CD14-positive monocyte (primary cell): ENCODE measurements around the gene PSMD1. TPM values are rescaled to one million over a fixed set of nuclear protein-coding genes. Genes with fewer than 3 reads are reported as not detected.

Experiments used
- DNase-seq, 3 donors: peaks; one replicate each; pipeline ENCODE4 v3.0.0-alpha.2; 2011 to 2022
- H2AFZ ChIP-seq: 2 replicates; pipeline ENCODE4 v1.6.0; 2012; ENCODE audit warnings: mild to moderate bottlenecking, low read depth, low read length, inconsistent platforms; ENCODE audit not compliant: insufficient read depth, poor library complexity, severe bottlenecking
- H3K27ac ChIP-seq, 2 donors: 1 replicate in 1 of 2; 2 replicates in 1 of 2; pipeline ENCODE4 v1.5.1; 2012 to 2013; ENCODE audit warnings: low read length in 2 of 2, control low read depth in 1 of 2, inconsistent platforms in 1 of 2, low read depth in 1 of 2, mild to moderate bottlenecking in 1 of 2
- H3K27me3 ChIP-seq, 2 donors: one replicate each; pipeline versions ENCODE4 v1.6.0 to v1.6.1; 2011 to 2013; ENCODE audit warnings: low read length in 2 of 2; ENCODE audit not compliant: control insufficient read depth in 2 of 2, insufficient read depth in 2 of 2
- H3K36me3 ChIP-seq, 2 donors: replicated peaks in 1 of 2; 1 replicate in 1 of 2; 2 replicates in 1 of 2; pipeline versions ENCODE4 v1.5.1 to v1.6.1; 2012 to 2013; ENCODE audit warnings: low read length in 2 of 2, control low read depth in 1 of 2, inconsistent platforms in 1 of 2, mild to moderate bottlenecking in 1 of 2; ENCODE audit not compliant: insufficient read depth in 2 of 2, control insufficient read depth in 1 of 2
- H3K4me1 ChIP-seq, 2 donors: 1 replicate in 1 of 2; 2 replicates in 1 of 2; pipeline versions ENCODE4 v1.5.1 to v1.6.1; 2012 to 2013; ENCODE audit warnings: low read length in 2 of 2, control low read depth in 1 of 2, inconsistent platforms in 1 of 2, mild to moderate bottlenecking in 1 of 2, moderate library complexity in 1 of 2; ENCODE audit not compliant: insufficient read depth in 2 of 2, control insufficient read depth in 1 of 2
- H3K4me2 ChIP-seq: replicated peaks from 2 replicates; pipeline ENCODE3; 2012; ENCODE audit warnings: low read length, moderate library complexity, mild to moderate bottlenecking; ENCODE audit not compliant: poor library complexity, severe bottlenecking; ENCODE audit errors: extremely low read depth
- H3K4me3 ChIP-seq, 3 experiments: fragments of 200-600 bp in 1 of 3; sonication (generic) in 1 of 3; replicated peaks in 1 of 3; 1 replicate in 2 of 3; 2 replicates in 1 of 3; pipeline ENCODE4 v1.5.1; 2011 to 2013; ENCODE audit warnings: low read length in 3 of 3, mild to moderate bottlenecking in 3 of 3, control low read depth in 2 of 3, low read depth in 2 of 3, inconsistent platforms in 1 of 3, moderate library complexity in 1 of 3
- H3K79me2 ChIP-seq: 2 replicates; pipeline ENCODE4 v1.6.0; 2012; ENCODE audit warnings: mild to moderate bottlenecking, control low read depth, inconsistent platforms, low read length, moderate library complexity; ENCODE audit not compliant: insufficient read depth
- H3K9ac ChIP-seq: 2 replicates; pipeline ENCODE4 v1.6.0; 2017; ENCODE audit warnings: low read length, mild to moderate bottlenecking; ENCODE audit not compliant: insufficient read depth, poor library complexity, severe bottlenecking
- H3K9me3 ChIP-seq, 2 donors: replicated peaks in 1 of 2; 1 replicate in 1 of 2; 2 replicates in 1 of 2; pipeline versions ENCODE4 v1.5.1 to v1.6.1; 2012 to 2013; ENCODE audit warnings: low read length in 2 of 2, control low read depth in 1 of 2; ENCODE audit not compliant: control insufficient read depth in 1 of 2, insufficient read depth in 1 of 2
- H4K20me1 ChIP-seq: 2 replicates; pipeline ENCODE4 v1.6.0; 2012; ENCODE audit warnings: mild to moderate bottlenecking, low read length, control low read depth, moderate library complexity; ENCODE audit not compliant: insufficient read depth
- H3K27ac Mint-ChIP-seq, 7 donors: one replicate each; pipeline ENCODE4 v1.8.0; 2020; ENCODE audit warnings: mild to moderate bottlenecking in 7 of 7, mixed read lengths in 7 of 7, moderate library complexity in 6 of 7, inconsistent platforms in 2 of 7
- H3K27me3 Mint-ChIP-seq, 3 donors: one replicate each; pipeline ENCODE4 v1.8.0; 2021 to 2022; ENCODE audit warnings: low read depth in 3 of 3, mild to moderate bottlenecking in 3 of 3, mixed read lengths in 3 of 3, moderate library complexity in 3 of 3, inconsistent platforms in 1 of 3
- H3K36me3 Mint-ChIP-seq, 2 donors: one replicate each; pipeline ENCODE4 v1.8.0; 2020; ENCODE audit warnings: mixed read lengths in 2 of 2, inconsistent platforms in 1 of 2, mild to moderate bottlenecking in 1 of 2
- H3K4me1 Mint-ChIP-seq: one replicate; pipeline ENCODE4 v1.8.0; 2020; ENCODE audit warnings: mild to moderate bottlenecking, mixed read lengths
- H3K4me3 Mint-ChIP-seq, 2 donors: one replicate each; pipeline ENCODE4 v1.8.0; 2020; ENCODE audit warnings: mild to moderate bottlenecking in 2 of 2, mixed read lengths in 2 of 2, moderate library complexity in 1 of 2
- H3K9me3 Mint-ChIP-seq, 7 donors: one replicate each; pipeline ENCODE4 v1.8.0; 2020 to 2022; ENCODE audit warnings: mixed read lengths in 7 of 7, mild to moderate bottlenecking in 6 of 7, moderate library complexity in 6 of 7, inconsistent platforms in 2 of 7
- CTCF ChIP-seq: fragments of 200-600 bp; IDR thresholded peaks from one replicate; pipeline ENCODE4 v1.8.0; 2022; ENCODE audit warnings: antibody characterized with exemption, mild to moderate bottlenecking
- WGBS: methylation state at CpG from one replicate; pipeline ENCODE4 v1.1.5; 2013; ENCODE audit warnings: missing lambda C conversion rate; ENCODE audit not compliant: insufficient coverage; 5-methylcytosine and 5-hydroxymethylcytosine counted together
- intact Hi-C, 2 donors: fragments of 100-400 bp; cut with micrococcal nuclease; formaldehyde crosslinking; loops; one replicate each; pipeline versions ENCODE4 v1.15.0 to v1.15.1; 2023
- polyA plus RNA-seq, 3 donors: library from polyadenylated mRNA; depleted of rRNA in 1 of 3; unstranded in 2 of 3; stranded (reverse) in 1 of 3; fragments of 300-500 nt in 2 of 3; fragments of >200 nt in 1 of 3; fragmentation: Illumina TruSeq in 2 of 3; gene quantifications; 1 replicate in 2 of 3; 2 replicates in 1 of 3; pipeline ENCODE4 v1.2.3, GENCODE V29; 2012 to 2021

Gene PSMD1
- polyA plus RNA-seq, 3 donors = 23.5 to 53.9 (median 37.7) TPM

GRCh38 chr2:231008131-231008530 lies 48.5 kb upstream of the PSMD1 start:
- TF ChIP-seq CTCF = no peak
- Histone ChIP-seq H3K4me3 (no peak overlapping the region), H3K4me2 (no peak overlapping the region), H3K27ac (no peak overlapping the region), H3K9ac (no peak overlapping the region), H4K20me1 (no peaks in the 10 kb centered on the region), H3K9me3 (no peaks in the 10 kb centered on the region), H2AFZ (no peak overlapping the region), H3K27me3 (no peaks in the 10 kb centered on the region), H3K79me2 (no peaks in the 10 kb centered on the region), H3K36me3 (no peaks in the 10 kb centered on the region), H3K4me1 (no peaks in the 10 kb centered on the region)
- Mint-ChIP-seq H3K4me3 (no peak overlapping the region), H3K27ac (peak overlapping the region in 1 of 7 donors; percentile 33), H3K4me1 (no peaks in the 10 kb centered on the region), H3K9me3 (peaks cover 0 to 9% (median 5%) of the 10 kb centered on the region in 7 donors), H3K27me3 (peaks cover 7 to 13% (median 9%) of the 10 kb centered on the region in 3 donors), H3K36me3 (no peaks in the 10 kb centered on the region)
- 100% methylated on average over 2 of the region's 6 CpGs for WGBS
- no peak for DNase-seq
- intact Hi-C loops = no loop called here

- intact Hi-C loops = no loop called here
- H3K27ac Mint-ChIP-seq = no peak overlapping the region
- 81% methylated on average over 5 of the region's 14 CpGs for WGBS
- Histone ChIP-seq H3K4me3 (no peak overlapping the region), H4K20me1 (no peaks in the 10 kb centered on the region), H3K9me3 (no peaks in the 10 kb centered on the region), H3K4me1 (no peaks in the 10 kb centered on the region), H3K4me2 (no peak overlapping the region), H3K27ac (no peak overlapping the region), H3K36me3 (no peaks in the 10 kb centered on the region), H3K79me2 (no peaks in the 10 kb centered on the region), H3K27me3 (no peaks in the 10 kb centered on the region), H2AFZ (no peak overlapping the region), H3K9ac (no peak overlapping the region)
- H3K36me3 Mint-ChIP-seq = no peaks in the 10 kb centered on the region
- H3K27me3 Mint-ChIP-seq = peaks cover 5 to 15% (median 12%) of the 10 kb centered on the region in 3 donors
- DNase-seq = no peak
- no peaks in the 10 kb centered on the region for H3K4me1 Mint-ChIP-seq
- H3K4me3 Mint-ChIP-seq = no peak overlapping the region
- TF ChIP-seq CTCF = no peak
- peaks cover 0 to 9% (median 5%) of the 10 kb centered on the region in 7 donors for H3K9me3 Mint-ChIP-seq
These were observed 47.3 kb upstream of the PSMD1 start for GRCh38 chr2:231009236-231009919.
